Thyroid gland (tissue), 4 donors: Measurements from ENCODE around the gene PARVB. TPM values are rescaled to one million over a fixed set of nuclear protein-coding genes. Genes with fewer than 3 reads are reported as not detected.

Experiments used
- DNase-seq, 2 donors: peaks; one replicate each; pipeline ENCODE4 v3.0.0-alpha.2; 2019
- H3K27ac ChIP-seq, 3 donors: fragments of 200-600 bp; sonication (generic); 1 replicate in 2 of 3; 2 replicates in 1 of 3; pipeline ENCODE4 v1.5.1; 2016 to 2019; ENCODE audit warnings: mild to moderate bottlenecking in 1 of 3, moderate library complexity in 1 of 3
- H3K27me3 ChIP-seq: fragments of 200-600 bp; sonication (generic); one replicate; pipeline ENCODE4 v1.5.1; 2019
- H3K36me3 ChIP-seq, 2 donors: fragments of 200-600 bp; sonication (generic); one replicate each; pipeline ENCODE4 v1.5.1; 2016 to 2019
- H3K4me1 ChIP-seq, 2 donors: fragments of 200-600 bp; sonication (generic); one replicate each; pipeline ENCODE4 v1.5.1; 2017 to 2019
- H3K4me3 ChIP-seq, 3 donors: fragments of 200-600 bp; sonication (generic); replicated peaks in 1 of 3; 1 replicate in 2 of 3; 2 replicates in 1 of 3; pipeline ENCODE4 v1.5.1; 2016; ENCODE audit warnings: mild to moderate bottlenecking in 1 of 3
- H3K9me3 ChIP-seq: fragments of 200-600 bp; sonication (generic); one replicate; pipeline ENCODE4 v1.5.1; 2017
- CTCF ChIP-seq, 6 experiments: fragments of 200-600 bp in 3 of 6; fragments of 450-650 bp in 3 of 6; sonication (generic) in 3 of 6; IDR thresholded peaks; one replicate each; pipeline ENCODE4 v1.5.1; 2016 to 2019; ENCODE audit warnings: antibody characterized with exemption in 6 of 6, mild to moderate bottlenecking in 2 of 6, inconsistent platforms in 1 of 6, moderate library complexity in 1 of 6
- POLR2A ChIP-seq, 2 donors: fragments of 450-650 bp; IDR thresholded peaks; one replicate each; pipeline ENCODE4 v1.6.1; 2017; ENCODE audit warnings: antibody characterized with exemption in 2 of 2, mild to moderate bottlenecking in 2 of 2, moderate library complexity in 1 of 2
- WGBS, 2 donors: methylation state at CpG; one replicate each; pipeline ENCODE4 v1.1.5; 2017; 5-methylcytosine and 5-hydroxymethylcytosine counted together
- intact Hi-C: fragments of 100-400 bp; cut with DNase I; formaldehyde crosslinking; loops from one replicate; pipeline ENCODE4 v1.15.1; 2023
- total RNA-seq, 4 donors: library from RNA; depleted of rRNA; stranded (reverse); fragments of >200 nt; gene quantifications; one replicate each; pipeline ENCODE4 v1.2.3, GENCODE V29; 2016

The PARVB gene
- total RNA-seq, 4 donors from 2014 or later, result 6.7 to 34.9 (median 11.0) TPM

- TF ChIP-seq CTCF (IDR thresholded peaks at IDR 0.05) (no peak), POLR2A (IDR thresholded peaks at IDR 0.05) (no peak)
- intact Hi-C loops, result no loop called here
Observed at GRCh38 chr22:44127356-44127755, 103.3 kb downstream of the PARVB start.

GRCh38 chr22:44128958-44129618 is 105.0 kb downstream of the PARVB start:
- intact Hi-C loops, result no loop called here
- TF ChIP-seq CTCF (IDR thresholded peaks at IDR 0.05) (no peak), POLR2A (IDR thresholded peaks at IDR 0.05) (no peak)

More at GRCh38 chr22:44127356-44127755, 103.3 kb downstream of the PARVB start:
- Histone ChIP-seq H3K9me3 (no peaks in the 10 kb centered on the region), H3K4me3 (no peak overlapping the region), H3K27me3 (no peaks in the 10 kb centered on the region), H3K4me1 (peaks cover 3 to 41% of the 10 kb centered on the region in 2 donors), H3K36me3 (no peaks in the 10 kb centered on the region), H3K27ac (peak overlapping the region in 1 of 3 donors; percentile 44)
- DNase-seq, result peak; percentile 26 to 27
- 7 to 9% methylated on average over 1 of the region's 1 CpG for WGBS, 2 donors

GRCh38 chr22:44129619-44129976 is 105.5 kb downstream of the PARVB start:
- TF ChIP-seq POLR2A (IDR thresholded peaks at IDR 0.05), result no peak
- no peak for TF ChIP-seq CTCF (IDR thresholded peaks at IDR 0.05)
- H3K9me3 ChIP-seq, result no peaks in the 10 kb centered on the region
- intact Hi-C loops, result no loop called here
- no peak overlapping the region for H3K4me3 ChIP-seq
- no peaks in the 10 kb centered on the region for H3K36me3 ChIP-seq
- H3K27ac ChIP-seq, result no peak overlapping the region
- H3K4me1 ChIP-seq, result peaks cover 3 to 47% of the 10 kb centered on the region in 2 donors
- no peak for DNase-seq
- 79 to 80% methylated on average over 8 of the region's 8 CpGs for WGBS, 2 donors
- H3K27me3 ChIP-seq, result no peaks in the 10 kb centered on the region

More at GRCh38 chr22:44128958-44129618, 105.0 kb downstream of the PARVB start:
- Histone ChIP-seq H3K27me3 (no peaks in the 10 kb centered on the region), H3K9me3 (no peaks in the 10 kb centered on the region), H3K36me3 (no peaks in the 10 kb centered on the region), H3K4me1 (peaks cover 3 to 47% of the 10 kb centered on the region in 2 donors), H3K4me3 (no peak overlapping the region), H3K27ac (no peak overlapping the region)
- DNase-seq, result no peak
- 84 to 85% methylated on average over 19 of the region's 19 CpGs for WGBS, 2 donors

GRCh38 chr22:44130076-44130711 is 106.1 kb downstream of the PARVB start:
- Histone ChIP-seq H3K27ac (no peak overlapping the region), H3K9me3 (no peaks in the 10 kb centered on the region), H3K4me1 (peaks cover 3 to 47% of the 10 kb centered on the region in 2 donors), H3K27me3 (no peaks in the 10 kb centered on the region), H3K4me3 (no peak overlapping the region), H3K36me3 (no peaks in the 10 kb centered on the region)
- 90 to 92% methylated on average over 12 of the region's 12 CpGs for WGBS, 2 donors
- no peak for TF ChIP-seq POLR2A (IDR thresholded peaks at IDR 0.05)
- TF ChIP-seq CTCF (IDR thresholded peaks at IDR 0.05), result no peak
- intact Hi-C loops, result no loop called here
- DNase-seq, result no peak

GRCh38 chr22:44131412-44131811 is 107.3 kb downstream of the PARVB start:
- Histone ChIP-seq H3K27me3 (no peaks in the 10 kb centered on the region), H3K27ac (no peak overlapping the region), H3K4me3 (no peak overlapping the region), H3K4me1 (peaks cover 3 to 46% of the 10 kb centered on the region in 2 donors), H3K36me3 (no peaks in the 10 kb centered on the region), H3K9me3 (no peaks in the 10 kb centered on the region)
- no peak for DNase-seq
- TF ChIP-seq POLR2A (IDR thresholded peaks at IDR 0.05) (no peak), CTCF (IDR thresholded peaks at IDR 0.05) (no peak)
- intact Hi-C loops, result no loop called here
- 95 to 97% methylated on average over 12 of the region's 12 CpGs for WGBS, 2 donors
